Panc1 (cell line): Measurements from ENCODE around the gene VNN1. TPM values are rescaled to one million over a fixed set of nuclear protein-coding genes. Genes with fewer than 3 reads are reported as not detected.

Experiments
- ATAC-seq: fragments of 200-7000 bp; cut with Tn5 transposase; 2 replicates; pipeline ENCODE4 v1.9.1; 2020; ENCODE audit warnings: mild to moderate bottlenecking, moderate library complexity
- BruUV-seq: library from RNA; stranded (reverse); fragments of 400-500 nt; replicated peaks from 2 replicates; lab custom pipeline; 2021; lab: Mats Ljungman, UMichigan
- CTCF ChIA-PET: fragments of 300-600 bp; sonication (Branson Sonifier 250); formaldehyde crosslinking; loops from one replicate; lab custom pipeline; 2022; ENCODE audit warnings: antibody characterized with exemption; lab: Charles Lee
- POLR2A ChIA-PET: fragments of 300-600 bp; sonication (Branson Sonifier 250); formaldehyde crosslinking; loops from one replicate; lab custom pipeline; 2022; ENCODE audit warnings: antibody characterized with exemption; lab: Charles Lee
- DNase-seq: peaks from one replicate; pipeline ENCODE4 v3.0.0-alpha.2; 2010; ENCODE audit warnings: low read depth, low spot score
- H3K27ac ChIP-seq: 2 replicates; pipeline ENCODE4 v1.5.1; 2011; ENCODE audit warnings: mild to moderate bottlenecking, low read length, inconsistent platforms
- H3K27me3 ChIP-seq: fragments of 200-500 bp; sonication (Bioruptor generic); 2 replicates; pipeline ENCODE4 v1.6.0; 2014; ENCODE audit warnings: low read length, inconsistent platforms; ENCODE audit not compliant: control insufficient read depth, insufficient read depth
- H3K36me3 ChIP-seq: fragments of 200-500 bp; sonication (Bioruptor generic); 2 replicates; pipeline ENCODE4 v1.5.1; 2014; ENCODE audit warnings: inconsistent platforms, mild to moderate bottlenecking, low read length, moderate library complexity; ENCODE audit not compliant: control insufficient read depth, insufficient read depth
- H3K4me1 ChIP-seq: 2 replicates; pipeline ENCODE4 v1.5.1; 2011; ENCODE audit warnings: inconsistent platforms, mild to moderate bottlenecking, low read length, moderate library complexity; ENCODE audit not compliant: control insufficient read depth, insufficient read depth
- H3K4me3 ChIP-seq, 2 experiments: 2 replicates each; pipeline ENCODE4 v1.5.1; 2011 to 2012; ENCODE audit warnings: low read depth in 2 of 2, low read length in 2 of 2, mild to moderate bottlenecking in 2 of 2, inconsistent platforms in 1 of 2, moderate library complexity in 1 of 2
- H3K9me3 ChIP-seq: fragments of 200-500 bp; sonication (Bioruptor generic); 2 replicates; pipeline ENCODE4 v1.5.1; 2014; ENCODE audit warnings: low read depth, mild to moderate bottlenecking, inconsistent platforms, low read length, moderate library complexity; ENCODE audit not compliant: control insufficient read depth, insufficient read depth
- CTCF ChIP-seq: fragments of 450-650 bp; IDR thresholded peaks from 2 replicates; pipeline ENCODE4 v1.5.1; 2017; ENCODE audit warnings: mild to moderate bottlenecking
- POLR2AphosphoS5 ChIP-seq: IDR thresholded peaks from 2 replicates; pipeline ENCODE4 v1.6.1; 2012; ENCODE audit warnings: mild to moderate bottlenecking, low read depth, low read length, moderate library complexity
- REST ChIP-seq, 2 experiments: IDR thresholded peaks; 2 replicates each; pipeline ENCODE4 v1.6.1; 2011 to 2012; ENCODE audit warnings: low read depth in 2 of 2, control low read depth in 1 of 2, low read length in 1 of 2, mild to moderate bottlenecking in 1 of 2, moderate library complexity in 1 of 2; ENCODE audit not compliant: insufficient read depth in 1 of 2
- SIN3A ChIP-seq: IDR thresholded peaks from 2 replicates; pipeline ENCODE4 v1.6.1; 2012; ENCODE audit warnings: low read depth, mild to moderate bottlenecking, low read length, moderate library complexity, borderline replicate concordance; ENCODE audit not compliant: insufficient read depth
- TCF7L2 ChIP-seq: IDR thresholded peaks from 2 replicates; pipeline ENCODE4 v1.6.1; 2011; ENCODE audit warnings: mild to moderate bottlenecking, low read depth, low read length, inconsistent platforms
- in situ Hi-C: cut with HindIII; loops from 2 replicates; pipeline ENCODE4 v1.10.0; 2016; ENCODE audit warnings: low sequenced_read_pairs, low pct_unique_long_range_greater_than_20kb
- intact Hi-C: fragments of 100-400 bp; cut with micrococcal nuclease; formaldehyde crosslinking; loops from one replicate; pipeline ENCODE4 v1.10.0; 2022; ENCODE audit not compliant: unreplicated experiment
- total RNA-seq: library from RNA; stranded (reverse); gene quantifications from one replicate; pipeline ENCODE4 v1.2.1, GENCODE V29; 2021; ENCODE audit not compliant: unreplicated experiment

VNN1 gene
- total RNA-seq, 1 experiment from 2014 or later, result not detected

- H3K4me3 ChIP-seq, result no peak overlapping the region
- CTCF ChIA-PET, result no interaction called here
- H3K4me1 ChIP-seq, result no peaks in the 10 kb centered on the region
- TF ChIP-seq CTCF, result no peak
- no peak for TF ChIP-seq POLR2AphosphoS5
- TF ChIP-seq SIN3A, result no peak
- no peak for TF ChIP-seq REST (IDR thresholded peaks at IDR 0.05; ENCODE audit: insufficient read depth in 1 of 2, low read depth in 2 of 2, low read length in 1 of 2)
- no peak for TF ChIP-seq TCF7L2
- intact Hi-C loops (no loop called here), in situ Hi-C loops (no loop called here)
- no peaks in the 10 kb centered on the region for H3K27me3 ChIP-seq
- POLR2A ChIA-PET, result no interaction called here
- H3K36me3 ChIP-seq, result no peaks in the 10 kb centered on the region
- DNase-seq, result no peak
- no peak for ATAC-seq
- H3K9me3 ChIP-seq, result no peaks in the 10 kb centered on the region
- BruUV-seq, result no TSS peak
- H3K27ac ChIP-seq, result no peak overlapping the region
Observed at GRCh38 chr6:132760256-132760655, 46.4 kb upstream of the VNN1 start.

GRCh38 chr6:132758689-132759088 is 44.8 kb upstream of the VNN1 start:
- intact Hi-C loops, result no loop called here
- no peak for ATAC-seq
- no peak overlapping the region for H3K27ac ChIP-seq
- no peaks in the 10 kb centered on the region for H3K27me3 ChIP-seq
- CTCF ChIA-PET, result no interaction called here
- DNase-seq, result no peak
- H3K4me1 ChIP-seq, result no peaks in the 10 kb centered on the region
- H3K4me3 ChIP-seq, result no peak overlapping the region
- no peaks in the 10 kb centered on the region for H3K9me3 ChIP-seq
- H3K36me3 ChIP-seq, result no peaks in the 10 kb centered on the region
- no peak for TF ChIP-seq POLR2AphosphoS5
- TF ChIP-seq TCF7L2, result no peak
- no peak for TF ChIP-seq CTCF
- no peak for TF ChIP-seq SIN3A
- TF ChIP-seq REST (IDR thresholded peaks at IDR 0.05; ENCODE audit: insufficient read depth in 1 of 2, low read depth in 2 of 2, low read length in 1 of 2), result no peak
- BruUV-seq, result no TSS peak
- in situ Hi-C loops, result no loop called here
- POLR2A ChIA-PET, result no interaction called here
